ENCODE measurements around the gene TBX2. TPM values are rescaled to one million over a fixed set of nuclear protein-coding genes. Genes with fewer than 3 reads are reported as not detected.

The TBX2 gene
- total and polyA plus RNA-seq, 2 of the 13 experiments (the other 11 are each of a cell fraction or from before 2014, with no cell fraction given): 2.8 to 15.3 TPM

GRCh38 chr17:61399131-61400065 is at the start of gene TBX2 (continued):
- TF ChIP-seq ZFAT (CRISPR knock-in tag; conservative IDR thresholded peaks at IDR 0.05) (0 out of 2 replicates have a peak, but pooled peaks have one; percentile 61), ZNF598 (CRISPR knock-in tag; IDR thresholded peaks at IDR 0.05; ENCODE audit: borderline replicate concordance) (no peak), ZFP62 (CRISPR knock-in tag; IDR thresholded peaks at IDR 0.05) (no peak), ARID4A (CRISPR knock-in tag; IDR thresholded peaks at IDR 0.05; ENCODE audit: borderline replicate concordance) (peak; percentile 63; the same call in 1 of the 2 replicates), ETV5 (CRISPR knock-in tag; IDR thresholded peaks at IDR 0.05; ENCODE audit: borderline replicate concordance) (peak; percentile 26), PCBP2 (optimal IDR thresholded peaks at IDR 0.05; ENCODE audit: low read depth, low read length, poor library complexity, severe bottlenecking) (no peak), ZNF207 (IDR thresholded peaks at IDR 0.05; ENCODE audit: borderline replicate concordance) (no peak), ZNF75D (CRISPR knock-in tag; IDR thresholded peaks at IDR 0.05; ENCODE audit: borderline replicate concordance) (peak; percentile 45; the same call in 1 of the 2 replicates), SIX1 (CRISPR knock-in tag; IDR thresholded peaks at IDR 0.05; ENCODE audit: borderline replicate concordance) (no peak), HNRNPL (IDR thresholded peaks at IDR 0.05; ENCODE audit: low read depth, low read length) (0 out of 2 replicates have a peak, but pooled peaks have one; percentile 46), FOXM1 (CRISPR knock-in tag; IDR thresholded peaks at IDR 0.05) (0 out of 2 replicates have a peak, but pooled peaks have one; percentile 52), ZNF570 (CRISPR knock-in tag; IDR thresholded peaks at IDR 0.05; ENCODE audit: borderline replicate concordance) (0 out of 2 replicates have a peak, but pooled peaks have one; percentile 77), ZNF678 (CRISPR knock-in tag; IDR thresholded peaks at IDR 0.05) (no peak), SP5 (CRISPR knock-in tag; IDR thresholded peaks at IDR 0.05; ENCODE audit: borderline replicate concordance, low read depth) (peak; percentile 76), JDP2 (CRISPR knock-in tag; IDR thresholded peaks at IDR 0.05; ENCODE audit: borderline replicate concordance) (no peak), HMGXB4 (CRISPR knock-in tag; IDR thresholded peaks at IDR 0.05; ENCODE audit: borderline replicate concordance in 1 of 2, low read depth in 1 of 2) (peak; percentile 91 to 97), ZNF543 (CRISPR knock-in tag; IDR thresholded peaks at IDR 0.05) (no peak; the same call in 1 of the 2 replicates), STAT5B (CRISPR knock-in tag; IDR thresholded peaks at IDR 0.05) (no peak), ZKSCAN1 (IDR thresholded peaks at IDR 0.05; ENCODE audit: low read length) (no peak), RBM39 (IDR thresholded peaks at IDR 0.05; ENCODE audit: low read depth, low read length, poor library complexity, severe bottlenecking) (no peak), MTF1 (CRISPR knock-in tag; IDR thresholded peaks at IDR 0.05) (no peak), GABPB1 (CRISPR knock-in tag; IDR thresholded peaks at IDR 0.05) (peak; percentile 78; the same call in 1 of the 2 replicates)
